22Rv1 (cell line): ENCODE results near the gene CENPW.
A peak's percentile ranks its signal among the peaks of the same experiment; 100 is the strongest.

Experiments
- H3K27ac ChIP-seq: fragments of 450-650 bp; 2 replicates; pipeline ENCODE4 v1.5.1; 2017
- ZFX ChIP-seq: fragments of 450-650 bp; IDR thresholded peaks from 2 replicates; pipeline ENCODE4 v1.6.1; 2017; ENCODE audit warnings: antibody characterized with exemption, borderline replicate concordance
- TF ChIP-seq, protein P1 (sequence below): fragments of 450-650 bp; IDR thresholded peaks from 2 replicates; pipeline ENCODE4 v1.5.1; 2017; ENCODE audit warnings: mild to moderate bottlenecking

Gene CENPW

DNA sequence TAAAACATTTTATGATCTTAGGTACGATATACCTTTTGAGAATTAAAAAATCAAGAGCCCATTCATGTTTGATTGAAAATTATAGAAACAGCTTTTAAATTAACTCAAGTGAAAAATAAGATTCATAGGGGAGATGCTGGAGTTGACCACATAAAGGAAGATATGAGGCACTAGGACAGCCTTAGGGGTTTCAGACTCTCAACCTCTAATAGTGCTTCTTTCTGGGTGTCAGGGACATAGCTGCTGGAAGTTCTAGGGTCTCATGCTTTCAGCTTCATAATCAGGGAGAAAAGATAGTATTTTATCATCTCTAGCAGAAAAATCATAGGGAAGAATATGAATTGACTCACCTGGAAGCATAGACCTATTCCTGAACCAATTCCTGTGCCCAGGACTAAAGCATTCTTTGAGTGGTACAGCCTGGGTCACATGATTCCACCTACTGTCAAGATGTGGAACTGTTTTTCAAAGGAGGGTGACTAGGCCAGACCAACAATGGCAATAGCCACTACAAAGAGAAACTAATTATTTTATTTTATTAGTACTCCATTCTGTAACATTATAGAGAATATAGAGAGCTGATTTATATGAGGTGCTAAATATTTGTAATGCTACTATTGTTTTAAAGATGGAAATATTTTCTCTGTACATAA is 27.8 kb upstream of the CENPW start:
- no peak overlapping the region for H3K27ac ChIP-seq
- TF ChIP-seq ZFX, result no peak
- TF ChIP-seq, protein P1, sequence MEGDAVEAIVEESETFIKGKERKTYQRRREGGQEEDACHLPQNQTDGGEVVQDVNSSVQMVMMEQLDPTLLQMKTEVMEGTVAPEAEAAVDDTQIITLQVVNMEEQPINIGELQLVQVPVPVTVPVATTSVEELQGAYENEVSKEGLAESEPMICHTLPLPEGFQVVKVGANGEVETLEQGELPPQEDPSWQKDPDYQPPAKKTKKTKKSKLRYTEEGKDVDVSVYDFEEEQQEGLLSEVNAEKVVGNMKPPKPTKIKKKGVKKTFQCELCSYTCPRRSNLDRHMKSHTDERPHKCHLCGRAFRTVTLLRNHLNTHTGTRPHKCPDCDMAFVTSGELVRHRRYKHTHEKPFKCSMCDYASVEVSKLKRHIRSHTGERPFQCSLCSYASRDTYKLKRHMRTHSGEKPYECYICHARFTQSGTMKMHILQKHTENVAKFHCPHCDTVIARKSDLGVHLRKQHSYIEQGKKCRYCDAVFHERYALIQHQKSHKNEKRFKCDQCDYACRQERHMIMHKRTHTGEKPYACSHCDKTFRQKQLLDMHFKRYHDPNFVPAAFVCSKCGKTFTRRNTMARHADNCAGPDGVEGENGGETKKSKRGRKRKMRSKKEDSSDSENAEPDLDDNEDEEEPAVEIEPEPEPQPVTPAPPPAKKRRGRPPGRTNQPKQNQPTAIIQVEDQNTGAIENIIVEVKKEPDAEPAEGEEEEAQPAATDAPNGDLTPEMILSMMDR, result peak; percentile 44

- TF ChIP-seq, protein P1, result no peak
- TF ChIP-seq ZFX, result no peak
- H3K27ac ChIP-seq, result no peak overlapping the region
Observed at GRCh38 chr6:126313941-126314340, 26.0 kb upstream of the CENPW start.

DNA sequence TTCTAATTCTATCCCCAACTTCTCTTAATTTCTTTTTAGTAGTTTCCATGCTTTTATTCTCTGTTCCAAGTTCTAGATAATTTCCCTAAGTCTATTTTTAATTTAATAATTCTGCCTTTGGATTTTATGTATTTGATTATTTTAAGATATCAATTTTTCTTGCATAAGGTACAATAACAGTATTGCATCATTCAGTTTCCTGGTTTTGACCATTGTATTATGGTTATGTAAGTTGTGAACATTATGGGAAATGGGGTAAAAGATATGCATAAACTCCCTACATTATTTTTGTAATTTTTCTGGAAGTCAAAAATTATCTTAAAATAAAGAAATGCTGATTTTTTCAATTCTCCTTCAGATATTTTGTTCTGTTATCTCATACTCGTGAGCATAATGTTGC is 21.1 kb upstream of the CENPW start:
- no peak overlapping the region for H3K27ac ChIP-seq
- TF ChIP-seq ZFX, result no peak
- TF ChIP-seq, protein P1, result no peak

GRCh38 chr6:126333729-126334128 is 6.2 kb upstream of the CENPW start:
- H3K27ac ChIP-seq, result no peak overlapping the region
- TF ChIP-seq, protein P1, result no peak
- TF ChIP-seq ZFX, result no peak

DNA sequence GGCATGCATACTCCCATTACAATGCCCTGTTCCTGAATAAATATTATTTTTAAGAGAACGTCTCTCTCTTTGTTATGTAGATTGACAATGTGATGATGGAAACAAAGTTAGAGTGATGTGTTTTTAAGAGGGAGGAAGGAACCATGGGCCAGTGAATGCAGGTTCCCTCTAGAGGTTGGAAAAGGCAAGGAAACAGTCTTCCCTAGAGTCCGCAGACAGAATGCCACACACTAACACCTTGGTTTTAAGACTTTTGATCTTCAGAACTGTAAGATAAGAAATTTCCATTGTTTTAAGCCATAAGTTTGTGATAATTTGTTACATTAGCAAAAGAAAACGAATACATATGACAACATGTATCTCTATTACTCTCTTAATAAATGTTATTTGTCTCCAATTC is 4.7 kb upstream of the CENPW start:
- TF ChIP-seq ZFX, result no peak
- TF ChIP-seq, protein P1, result 0 out of 2 replicates have a peak, but pooled peaks have one; percentile 10
- no peak overlapping the region for H3K27ac ChIP-seq

DNA sequence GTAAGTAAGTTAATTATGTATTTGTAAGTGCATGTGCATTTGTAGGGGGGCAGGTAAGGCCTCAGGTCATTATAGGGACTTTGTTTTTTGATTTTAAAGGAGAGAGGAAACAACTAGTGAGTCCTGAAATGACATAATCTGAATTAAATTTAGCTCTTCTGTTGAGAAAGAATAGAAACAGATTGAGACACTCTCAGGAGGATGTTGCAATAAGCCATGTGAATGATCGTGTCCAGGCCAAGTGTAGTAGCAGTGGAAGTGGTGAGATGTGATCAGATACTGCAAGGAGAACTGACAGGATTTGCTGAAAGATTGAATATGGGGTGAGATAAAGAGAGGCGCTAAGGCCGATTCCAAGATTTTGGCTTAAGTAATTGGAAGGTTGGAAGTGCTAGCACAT is 2.6 kb upstream of the CENPW start:
- TF ChIP-seq, protein P1, result no peak
- no peak for TF ChIP-seq ZFX
- H3K27ac ChIP-seq, result no peak overlapping the region

DNA sequence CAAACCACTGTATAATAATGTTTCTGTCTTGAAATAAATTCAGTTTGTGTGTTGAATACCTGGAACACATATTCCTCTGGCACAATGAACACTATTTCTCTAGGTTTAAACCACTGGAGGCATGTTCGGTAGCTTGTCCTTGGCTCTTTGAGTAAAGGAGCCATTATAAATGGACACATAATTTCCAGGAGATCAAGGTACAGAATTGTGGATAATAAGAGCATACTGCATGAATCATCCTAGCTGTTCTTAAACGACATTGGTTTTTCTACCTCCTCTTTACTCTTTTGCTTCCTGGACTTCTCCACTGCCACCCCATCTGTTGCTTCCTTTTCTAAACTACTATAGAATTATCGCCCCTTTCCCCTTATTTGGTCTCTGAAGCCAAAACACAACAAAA is 1.2 kb downstream of the CENPW start:
- peak overlapping the region; percentile 84 for H3K27ac ChIP-seq
- TF ChIP-seq ZFX, result no peak

DNA sequence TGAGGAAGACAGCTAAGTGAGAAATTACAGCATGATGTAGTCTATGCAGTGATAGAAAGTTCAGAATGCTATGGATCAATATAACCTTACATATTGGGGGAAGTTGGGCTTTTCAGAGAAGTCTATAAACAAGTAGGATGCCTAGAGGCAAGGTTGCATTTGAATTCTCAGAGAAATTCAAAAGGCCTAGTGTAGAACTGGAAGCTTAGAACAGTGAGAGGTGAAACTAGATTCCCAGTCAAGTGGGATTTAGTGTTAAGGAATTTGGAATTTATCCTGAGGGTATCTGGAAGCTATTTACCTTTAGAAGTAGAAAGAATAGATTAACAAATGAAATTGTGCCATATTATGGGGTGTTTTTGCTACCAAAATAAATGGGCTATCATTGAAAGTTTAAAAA is 4.3 kb downstream of the CENPW start:
- TF ChIP-seq ZFX, result no peak
- TF ChIP-seq, protein P1, result no peak

More for the DNA sequence above, 4.3 kb downstream of the CENPW start:
- no peak overlapping the region for H3K27ac ChIP-seq
